Measurements from ENCODE around the gene GOT2. TPM values are rescaled to one million over a fixed set of nuclear protein-coding genes. Genes with fewer than 3 reads are reported as not detected.
A peak's percentile ranks its signal among the peaks of the same experiment; 100 is the strongest.
"Not testable (repeated sequence)": the region's sequence is repeated elsewhere in the genome, so short reads cannot be mapped to it uniquely, and the experiment has no call there.

Gene GOT2
- total and polyA plus RNA-seq, 5 experiments from 2014 or later = 38.6 to 76.8 (median 68.0) TPM

GRCh38 chr16:58736341-58736740 lies 2.2 kb upstream of the GOT2 start:
- ATAC-seq, H3K9me3 Mint-ChIP-seq, H3K27me3 Mint-ChIP-seq, POLR2A ChIA-PET, DNase-seq, H3K36me3 Mint-ChIP-seq: not testable (repeated sequence)
- Mint-ChIP-seq H3K4me1 (peaks cover 13 to 32% (median 30%) of the 10 kb centered on the region in 4 donors), H3K27ac (peak overlapping the region in 1 of 10 donors; percentile 21), H3K4me3 (peak overlapping the region in 1 of 10 donors; percentile 68)

GRCh38 chr16:58734459-58734787 lies 307 bp upstream of the GOT2 start:
- H3K27ac Mint-ChIP-seq = peak overlapping the region in 9 of 10 donors; percentile 61 to 96 (median 92)
- DNase-seq = no peak
- no peak for ATAC-seq
- H3K4me3 Mint-ChIP-seq = peak overlapping the region; percentile 94 to 99 (median 98)
- POLR2A ChIA-PET = interaction anchor here (0.7 to 0.8 kb wide), 2 partner anchors 237 to 342 kb away, joined by 3 read pairs; no protein-coding TSS in a partner anchor
- peaks cover 13 to 45% (median 42%) of the 10 kb centered on the region in 4 donors for H3K4me1 Mint-ChIP-seq
- peaks cover 0 to 5% (median 0%) of the 10 kb centered on the region in 3 donors for H3K36me3 Mint-ChIP-seq
- no peaks in the 10 kb centered on the region for H3K9me3 Mint-ChIP-seq
- no peaks in the 10 kb centered on the region for H3K27me3 Mint-ChIP-seq

- Mint-ChIP-seq H3K27ac (peak overlapping the region in 9 of 10 donors; percentile 70 to 96 (median 80)), H3K4me3 (peak overlapping the region; percentile 86 to 99 (median 92)), H3K9me3 (no peaks in the 10 kb centered on the region), H3K27me3 (no peaks in the 10 kb centered on the region), H3K4me1 (peaks cover 16 to 50% (median 45%) of the 10 kb centered on the region in 4 donors), H3K36me3 (peaks cover 0 to 5% (median 0%) of the 10 kb centered on the region in 3 donors)
- peak in 1 of 10 donors; percentile 2 for DNase-seq
- POLR2A ChIA-PET = no interaction called here
- no peak for ATAC-seq
Observed at GRCh38 chr16:58733248-58733670, 857 bp downstream of the GOT2 start.

GRCh38 chr16:58732545-58733247 lies 1.4 kb downstream of the GOT2 start:
- POLR2A ChIA-PET = no interaction called here
- peaks cover 0 to 5% (median 0%) of the 10 kb centered on the region in 3 donors for H3K36me3 Mint-ChIP-seq
- no peaks in the 10 kb centered on the region for H3K27me3 Mint-ChIP-seq
- ATAC-seq (no peak), DNase-seq (no peak)
- H3K4me3 Mint-ChIP-seq = peak overlapping the region; percentile 86 to 99 (median 92)
- no peaks in the 10 kb centered on the region for H3K9me3 Mint-ChIP-seq
- H3K4me1 Mint-ChIP-seq = peaks cover 21 to 50% (median 47%) of the 10 kb centered on the region in 4 donors
- H3K27ac Mint-ChIP-seq = peak overlapping the region in 9 of 10 donors; percentile 70 to 96 (median 80)

GRCh38 chr16:58730724-58731370 lies 3.3 kb downstream of the GOT2 start:
- Mint-ChIP-seq H3K27me3 (no peaks in the 10 kb centered on the region), H3K4me3 (no peak overlapping the region), H3K36me3 (peaks cover 0 to 5% (median 0%) of the 10 kb centered on the region in 3 donors), H3K27ac (peak overlapping the region in 1 of 10 donors; percentile 32), H3K4me1 (peaks cover 17 to 50% (median 48%) of the 10 kb centered on the region in 4 donors), H3K9me3 (no peaks in the 10 kb centered on the region)
- POLR2A ChIA-PET = interaction anchor here (0.6 kb wide), 1 partner anchor 38 kb away, joined by 6 read pairs; no protein-coding TSS in a partner anchor
- DNase-seq (no peak), ATAC-seq (no peak)

GRCh38 chr16:58727796-58728568 lies 6.1 kb downstream of the GOT2 start:
- POLR2A ChIA-PET = no interaction called here
- DNase-seq (no peak), ATAC-seq (no peak)
- Mint-ChIP-seq H3K36me3 (peaks cover 0 to 18% (median 0%) of the 10 kb centered on the region in 3 donors), H3K27ac (peak overlapping the region in 3 of 10 donors; percentile 14 to 47 (median 33)), H3K4me1 (peaks cover 9 to 35% (median 33%) of the 10 kb centered on the region in 4 donors), H3K4me3 (no peak overlapping the region), H3K9me3 (no peaks in the 10 kb centered on the region), H3K27me3 (no peaks in the 10 kb centered on the region)

- POLR2A ChIA-PET = no interaction called here
- Mint-ChIP-seq H3K9me3 (no peaks in the 10 kb centered on the region), H3K27ac (peak overlapping the region in 5 of 10 donors; percentile 14 to 79 (median 46)), H3K36me3 (peaks cover 0 to 26% (median 0%) of the 10 kb centered on the region in 3 donors), H3K27me3 (no peaks in the 10 kb centered on the region), H3K4me1 (peaks cover 8 to 28% (median 25%) of the 10 kb centered on the region in 4 donors), H3K4me3 (no peak overlapping the region)
- ATAC-seq (no peak), DNase-seq (no peak)
Observed at GRCh38 chr16:58727028-58727781, 6.9 kb downstream of the GOT2 start.

- POLR2A ChIA-PET = no interaction called here
- Mint-ChIP-seq H3K27ac (peak overlapping the region in 1 of 10 donors; percentile 34), H3K4me3 (no peak overlapping the region), H3K36me3 (peaks cover 0 to 57% (median 14%) of the 10 kb centered on the region in 3 donors), H3K4me1 (peaks cover 0 to 9% (median 1%) of the 10 kb centered on the region in 4 donors), H3K27me3 (no peaks in the 10 kb centered on the region), H3K9me3 (no peaks in the 10 kb centered on the region)
- DNase-seq (no peak), ATAC-seq (no peak)
Observed at GRCh38 chr16:58723109-58723508, 11.0 kb downstream of the GOT2 start.

GRCh38 chr16:58717994-58718393 lies 16.1 kb downstream of the GOT2 start:
- Mint-ChIP-seq H3K27me3 (no peaks in the 10 kb centered on the region), H3K4me1 (no peaks in the 10 kb centered on the region), H3K4me3 (no peak overlapping the region), H3K36me3 (peaks cover 9 to 94% (median 32%) of the 10 kb centered on the region in 3 donors), H3K27ac (no peak overlapping the region), H3K9me3 (no peaks in the 10 kb centered on the region)
- no peak for ATAC-seq
- DNase-seq = no peak
- POLR2A ChIA-PET = no interaction called here

- ATAC-seq = no peak
- Mint-ChIP-seq H3K4me3 (no peak overlapping the region), H3K36me3 (peaks cover 9 to 93% (median 34%) of the 10 kb centered on the region in 3 donors), H3K4me1 (no peaks in the 10 kb centered on the region), H3K27me3 (no peaks in the 10 kb centered on the region), H3K27ac (peak overlapping the region in 1 of 10 donors; percentile 26), H3K9me3 (no peaks in the 10 kb centered on the region)
- DNase-seq = no peak
- POLR2A ChIA-PET = no interaction called here
Observed at GRCh38 chr16:58716468-58716867, 17.6 kb downstream of the GOT2 start.

GRCh38 chr16:58713742-58714141 lies 20.4 kb downstream of the GOT2 start:
- POLR2A ChIA-PET = no interaction called here
- no peaks in the 10 kb centered on the region for H3K4me1 Mint-ChIP-seq
- ATAC-seq (no peak), DNase-seq (no peak)
- peaks cover 9 to 87% (median 31%) of the 10 kb centered on the region in 3 donors for H3K36me3 Mint-ChIP-seq
- no peak overlapping the region for H3K27ac Mint-ChIP-seq
- H3K27me3 Mint-ChIP-seq = no peaks in the 10 kb centered on the region
- no peaks in the 10 kb centered on the region for H3K9me3 Mint-ChIP-seq
- no peak overlapping the region for H3K4me3 Mint-ChIP-seq

- H3K4me1 Mint-ChIP-seq = no peaks in the 10 kb centered on the region
- H3K27me3 Mint-ChIP-seq = no peaks in the 10 kb centered on the region
- H3K4me3 Mint-ChIP-seq = no peak overlapping the region
- no peak for ATAC-seq
- POLR2A ChIA-PET = no interaction called here
- H3K36me3 Mint-ChIP-seq = peaks cover 8 to 65% (median 35%) of the 10 kb centered on the region in 3 donors
- no peak overlapping the region for H3K27ac Mint-ChIP-seq
- H3K9me3 Mint-ChIP-seq = no peaks in the 10 kb centered on the region
- no peak for DNase-seq
Observed at GRCh38 chr16:58709333-58709732, 24.8 kb downstream of the GOT2 start.
